HG02610 (cell line): ENCODE data around the gene MLPH.
"Not testable (repeated sequence)": the region's sequence is repeated elsewhere in the genome, so short reads cannot be mapped to it uniquely, and the experiment has no call there.

ENCODE experiments used
- ATAC-seq: cut with Tn5 transposase; IDR thresholded peaks from one replicate; pipeline ENCODE4 v1.9.1; 2021; ENCODE audit warnings: mild to moderate bottlenecking, moderate library complexity; ENCODE audit not compliant: unreplicated experiment

MLPH gene

GRCh38 chr2:237577458-237577857, 90.4 kb downstream of the MLPH start:
- no peak for ATAC-seq

- ATAC-seq = no peak
Measured at GRCh38 chr2:237577956-237578870, 91.2 kb downstream of the MLPH start.

- no peak for ATAC-seq
Measured at GRCh38 chr2:237581326-237581725, 94.3 kb downstream of the MLPH start.

GRCh38 chr2:237581751-237582746, 95.0 kb downstream of the MLPH start:
- no peak for ATAC-seq

- ATAC-seq = no peak
Measured at GRCh38 chr2:237583385-237584295, 96.6 kb downstream of the MLPH start.

- no peak for ATAC-seq
Measured at GRCh38 chr2:237585590-237586221, 98.7 kb downstream of the MLPH start.

GRCh38 chr2:237588044-237588696, 101.1 kb downstream of the MLPH start:
- no peak for ATAC-seq

- no peak for ATAC-seq
Measured at GRCh38 chr2:237590272-237591140, 103.5 kb downstream of the MLPH start, which contains the start of gene RAB17. RAB17 (minus strand) TSS chr2:237590734; CDS start chr2:237586154, 4,580 bp downstream.

- ATAC-seq = no peak
Measured at GRCh38 chr2:237591141-237591881, 104.3 kb downstream of the MLPH start.

- ATAC-seq = no peak
Measured at GRCh38 chr2:237592425-237592980, 105.5 kb downstream of the MLPH start.

GRCh38 chr2:237593036-237593435, 106.0 kb downstream of the MLPH start:
- no peak for ATAC-seq

- ATAC-seq = no peak
Measured at GRCh38 chr2:237593596-237594320, 106.7 kb downstream of the MLPH start.

GRCh38 chr2:237594514-237594871, 107.4 kb downstream of the MLPH start:
- no peak for ATAC-seq

- ATAC-seq = not testable (repeated sequence)
Measured at GRCh38 chr2:237595829-237596519, 108.9 kb downstream of the MLPH start.

GRCh38 chr2:237596520-237597195, 109.6 kb downstream of the MLPH start:
- ATAC-seq = no peak
